GM19438 (cell line): ENCODE measurements around the gene SLCO4A1.

Source experiments
- ATAC-seq: cut with Tn5 transposase; IDR thresholded peaks from one replicate; pipeline ENCODE4 v1.9.1; 2021; ENCODE audit warnings: low read depth; ENCODE audit not compliant: unreplicated experiment

Gene SLCO4A1

DNA sequence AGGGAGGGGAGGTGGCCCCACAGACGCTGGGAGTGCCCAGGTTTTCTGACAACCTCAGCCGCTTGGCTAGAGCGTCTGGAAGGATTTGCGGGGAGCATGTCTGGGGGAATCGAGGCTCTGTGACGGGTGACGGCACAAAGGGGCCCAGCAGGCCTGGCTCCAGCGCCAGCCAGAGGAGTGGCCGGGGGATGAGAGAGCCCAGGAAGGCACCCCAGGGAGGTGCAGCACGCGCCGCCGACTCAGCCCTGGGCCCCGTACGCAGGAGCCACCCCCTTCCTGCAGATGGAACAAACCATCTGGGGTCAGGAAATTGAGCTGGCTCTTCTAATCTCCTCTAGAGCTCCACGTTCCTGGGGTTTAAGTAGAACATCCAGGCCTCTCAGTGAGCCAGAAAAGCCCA is 5.9 kb upstream of the SLCO4A1 start:
- ATAC-seq, result no peak

DNA sequence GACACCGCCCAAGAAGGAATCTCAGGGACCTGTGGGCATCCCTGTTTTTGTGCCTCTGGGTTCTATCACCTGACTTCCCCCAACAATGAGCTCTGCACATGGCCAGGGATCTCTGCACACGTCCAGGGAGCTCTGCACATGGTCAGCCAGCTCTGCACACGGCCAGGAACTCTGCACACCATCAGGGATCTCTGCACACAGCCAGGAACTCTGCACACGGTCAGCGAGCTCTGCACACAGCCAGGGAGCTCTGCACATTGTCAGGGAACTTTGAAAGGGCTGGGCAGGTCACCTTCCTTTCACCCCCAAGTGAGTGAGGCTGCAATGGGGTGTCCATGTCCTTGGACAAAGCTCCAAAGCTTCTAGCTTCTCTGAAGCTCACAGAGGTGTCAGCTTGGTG is 5.2 kb upstream of the SLCO4A1 start:
- no peak for ATAC-seq

DNA sequence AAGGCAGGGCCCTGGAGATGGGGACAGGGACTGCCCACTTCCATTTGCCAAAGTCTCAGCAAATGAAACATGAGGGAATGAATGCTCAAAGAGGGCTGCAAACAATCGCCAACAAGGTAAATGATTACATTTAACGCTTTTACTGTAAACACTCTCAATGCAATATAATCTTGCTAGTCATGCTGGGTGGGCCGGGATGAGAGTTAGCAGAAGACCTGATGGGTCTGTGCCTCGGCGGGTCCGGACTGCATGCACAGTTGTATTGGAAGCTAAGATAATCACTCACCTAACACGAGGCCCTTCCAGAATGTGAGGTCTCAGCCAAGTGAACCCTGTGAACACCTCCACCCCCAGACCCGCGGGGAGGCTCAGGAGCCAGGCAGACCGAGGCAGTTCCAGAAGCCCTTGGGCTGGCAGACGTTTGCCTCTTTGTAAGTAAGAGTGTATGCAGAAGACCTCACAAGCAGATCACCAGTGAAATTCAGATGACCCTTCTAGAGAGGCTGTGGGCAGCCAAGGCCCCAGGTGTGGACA is 4.7 kb upstream of the SLCO4A1 start:
- no peak for ATAC-seq

DNA sequence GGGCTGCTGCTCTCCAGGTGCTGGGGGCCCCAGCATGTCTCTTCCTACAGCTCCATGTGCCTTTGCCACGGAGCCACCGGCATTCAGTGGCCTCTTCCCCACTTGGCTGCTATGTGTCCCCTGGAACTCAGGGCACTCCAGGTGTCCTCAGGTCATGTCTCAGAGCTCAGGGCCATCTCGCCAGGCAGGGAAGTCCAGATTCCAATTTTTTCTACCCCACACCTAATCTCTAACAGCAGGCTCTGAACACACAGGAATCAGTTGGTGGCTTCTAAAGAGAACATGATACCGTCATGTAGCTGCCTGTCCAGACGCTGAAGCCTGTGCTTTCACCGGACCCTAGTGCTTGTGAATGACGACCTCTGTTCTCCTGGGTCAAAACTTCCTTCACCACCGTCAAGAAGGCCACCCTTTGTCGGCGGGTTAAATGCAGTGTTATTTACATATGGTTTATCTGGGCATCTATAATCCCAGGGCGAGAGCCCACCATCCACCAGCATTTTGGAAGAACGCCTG is 4.2 kb upstream of the SLCO4A1 start:
- no peak for ATAC-seq

DNA sequence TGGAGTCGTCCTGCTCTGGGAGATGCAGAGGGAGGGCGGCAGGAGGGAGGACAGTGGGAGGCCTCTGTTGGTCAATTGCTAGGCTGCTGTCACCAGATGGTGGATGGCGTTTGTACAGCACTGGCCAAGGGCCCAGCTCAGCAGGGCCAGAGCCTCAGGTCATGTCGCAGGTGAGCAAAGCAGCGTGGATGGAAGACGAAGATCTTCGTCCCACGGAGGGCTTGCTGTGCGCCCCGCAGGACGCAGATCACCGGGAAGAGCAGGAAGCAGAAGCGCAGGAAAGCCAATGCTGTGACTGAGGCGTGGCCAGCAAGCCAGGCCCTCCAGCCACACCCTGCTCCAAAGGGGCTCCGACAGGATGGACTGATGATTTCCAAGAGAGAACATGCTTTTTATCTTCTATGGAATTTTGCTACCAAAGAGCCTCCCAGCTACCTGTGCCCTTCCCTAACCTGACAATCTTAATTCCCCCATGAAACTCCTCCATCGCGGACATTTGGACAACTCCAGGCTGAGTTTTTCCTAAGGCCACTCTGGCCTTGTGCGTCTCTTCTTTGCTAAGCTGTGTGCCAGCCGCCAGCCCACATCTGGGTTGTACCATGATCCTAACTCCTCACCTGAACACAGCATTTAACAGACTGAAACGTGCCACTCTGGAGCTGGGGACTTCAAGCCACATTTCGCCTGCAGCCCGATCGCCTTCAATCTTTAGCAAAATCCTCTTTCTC is 3.5 kb upstream of the SLCO4A1 start:
- ATAC-seq, result no peak

DNA sequence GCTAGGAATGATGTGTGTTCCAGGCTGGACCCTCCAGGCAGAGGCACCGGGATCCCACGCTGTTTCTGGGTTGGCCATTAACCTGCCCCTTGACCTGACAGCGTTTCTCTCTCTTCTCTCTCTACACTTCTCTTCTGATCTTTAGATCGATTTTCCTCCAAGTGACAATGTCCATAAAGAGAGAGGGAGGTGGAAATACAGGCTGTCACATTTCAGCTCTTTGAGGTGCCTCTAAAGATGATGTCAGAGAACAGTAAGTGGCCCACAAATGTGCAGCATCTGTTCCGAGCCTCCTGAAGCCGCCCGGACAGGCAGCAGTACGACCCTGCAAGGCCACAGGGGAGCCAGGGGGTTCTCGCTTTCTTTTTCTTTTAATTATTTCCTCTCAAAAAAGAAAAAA is 2.5 kb upstream of the SLCO4A1 start:
- no peak for ATAC-seq

DNA sequence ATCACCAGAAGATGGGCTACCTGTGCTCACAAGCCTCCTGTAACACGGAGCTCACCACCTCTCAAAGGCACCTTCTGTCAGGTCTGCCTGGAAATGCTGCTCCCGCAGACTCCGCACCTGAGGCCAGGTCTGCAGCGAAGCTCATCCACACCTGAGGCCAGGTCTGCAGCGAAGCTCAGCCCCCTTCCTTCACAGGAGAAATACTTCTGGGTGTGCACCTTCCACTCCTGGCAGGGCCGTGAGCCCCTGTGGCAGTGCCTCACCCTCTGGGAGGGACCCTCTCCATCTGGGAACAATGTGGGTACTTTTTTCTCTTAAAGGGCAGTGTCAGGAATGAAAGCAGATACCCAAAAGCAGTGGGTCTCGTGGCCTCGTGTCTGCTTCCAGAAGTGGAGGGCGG is 1.4 kb upstream of the SLCO4A1 start:
- no peak for ATAC-seq

DNA sequence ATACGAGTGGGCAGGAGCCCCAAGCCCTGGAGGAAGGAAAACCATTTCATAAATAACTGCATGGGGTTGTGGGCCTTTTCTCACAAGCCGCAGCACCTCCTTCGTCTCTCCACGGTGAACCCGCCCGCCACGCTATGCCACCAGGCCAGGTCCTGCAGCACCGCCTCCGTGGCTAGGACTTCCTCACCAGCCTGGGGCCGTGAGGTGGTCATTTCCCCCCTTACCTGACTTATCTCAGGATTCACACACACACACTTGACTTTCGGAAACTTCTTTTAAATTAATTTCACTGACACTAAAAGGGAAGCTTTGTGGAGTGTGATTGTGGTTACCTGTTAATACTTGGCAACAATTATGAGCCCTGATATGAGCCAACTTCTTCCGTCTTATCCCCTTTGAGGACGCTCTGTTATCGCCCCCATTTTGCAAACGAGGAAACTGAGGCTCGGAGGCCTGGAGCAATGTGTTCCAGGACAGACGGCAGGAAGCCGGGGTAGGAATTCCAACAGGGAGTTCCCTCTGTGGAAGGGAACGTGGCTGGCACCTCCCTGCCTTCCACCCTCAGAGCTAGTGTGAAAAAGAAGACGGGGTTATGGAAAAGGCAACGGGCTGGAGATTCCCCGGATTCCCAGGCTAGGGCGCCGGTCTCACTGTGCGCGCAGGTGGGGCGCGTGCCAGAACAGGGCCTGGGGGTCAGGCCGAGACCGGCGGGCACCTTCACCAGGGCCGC is 817 bp upstream of the SLCO4A1 start:
- no peak for ATAC-seq

DNA sequence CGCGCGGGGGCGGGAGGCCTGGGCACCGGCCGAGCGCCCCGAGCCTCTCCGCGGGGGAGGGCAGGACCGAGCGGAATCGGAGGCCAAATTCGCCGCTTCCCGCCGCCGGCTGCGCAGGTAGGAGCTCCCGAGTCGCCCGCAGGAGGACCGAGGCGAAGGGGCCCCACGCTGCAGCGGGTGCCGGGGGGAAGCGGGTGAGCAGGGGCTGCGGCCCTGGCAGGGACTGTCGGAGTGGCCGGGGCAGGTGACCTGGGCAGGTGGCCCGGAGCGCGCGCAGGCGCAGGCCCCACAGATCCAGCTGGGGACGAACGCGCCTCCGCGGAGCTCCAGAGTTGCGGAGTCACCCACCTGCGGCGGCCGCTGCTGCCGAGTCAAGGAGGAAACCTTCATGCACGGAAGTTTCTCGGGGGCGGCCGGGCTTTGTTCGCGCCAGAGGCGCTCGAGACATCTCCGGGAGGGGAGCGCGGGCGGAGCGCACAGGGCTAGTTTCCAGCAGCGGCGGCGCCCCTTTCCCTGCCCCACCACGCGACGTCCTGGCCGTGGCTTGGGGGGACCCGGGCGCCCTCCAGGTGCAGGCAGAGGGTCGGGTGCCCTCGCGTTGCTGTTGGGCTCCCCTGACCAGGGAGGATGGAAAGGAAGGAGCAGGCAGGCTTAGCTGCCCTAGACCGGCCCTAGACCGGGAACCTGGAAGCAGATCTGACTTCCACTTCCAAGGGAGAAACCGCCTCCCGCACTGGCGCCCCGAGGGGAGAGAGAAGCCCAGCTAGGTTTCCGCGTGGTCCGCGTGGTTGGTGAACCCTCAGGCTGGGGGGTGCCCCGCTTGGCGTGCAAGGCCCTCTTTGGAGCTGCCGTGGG is 590 bp downstream of the SLCO4A1 start:
- ATAC-seq, result peak; percentile 29

DNA sequence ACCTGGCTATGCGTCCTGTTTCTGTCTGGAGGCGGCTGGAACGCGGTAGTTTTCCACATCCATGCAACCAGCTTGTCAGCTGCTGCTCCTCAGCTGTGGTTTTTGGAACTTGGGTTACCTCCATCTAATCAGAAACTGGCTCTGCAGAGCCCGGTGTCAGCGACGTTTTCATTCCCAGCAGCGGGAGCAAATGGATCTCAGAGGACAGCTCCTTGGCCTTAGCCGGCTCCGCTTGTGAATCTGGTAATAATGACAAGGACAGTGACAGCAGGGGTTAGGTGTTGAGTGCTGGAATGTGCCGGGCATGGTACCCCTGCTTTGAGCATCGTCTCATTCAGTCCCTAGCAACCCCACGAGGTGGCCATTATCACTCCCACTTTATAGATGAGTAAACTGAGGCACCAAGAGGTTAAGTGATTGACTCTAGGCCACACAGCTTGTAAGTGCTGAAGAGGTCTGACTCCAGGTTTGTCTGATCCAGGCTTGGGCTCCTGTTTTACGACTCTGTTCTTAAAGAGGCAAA is 1.3 kb downstream of the SLCO4A1 start:
- ATAC-seq, result no peak

DNA sequence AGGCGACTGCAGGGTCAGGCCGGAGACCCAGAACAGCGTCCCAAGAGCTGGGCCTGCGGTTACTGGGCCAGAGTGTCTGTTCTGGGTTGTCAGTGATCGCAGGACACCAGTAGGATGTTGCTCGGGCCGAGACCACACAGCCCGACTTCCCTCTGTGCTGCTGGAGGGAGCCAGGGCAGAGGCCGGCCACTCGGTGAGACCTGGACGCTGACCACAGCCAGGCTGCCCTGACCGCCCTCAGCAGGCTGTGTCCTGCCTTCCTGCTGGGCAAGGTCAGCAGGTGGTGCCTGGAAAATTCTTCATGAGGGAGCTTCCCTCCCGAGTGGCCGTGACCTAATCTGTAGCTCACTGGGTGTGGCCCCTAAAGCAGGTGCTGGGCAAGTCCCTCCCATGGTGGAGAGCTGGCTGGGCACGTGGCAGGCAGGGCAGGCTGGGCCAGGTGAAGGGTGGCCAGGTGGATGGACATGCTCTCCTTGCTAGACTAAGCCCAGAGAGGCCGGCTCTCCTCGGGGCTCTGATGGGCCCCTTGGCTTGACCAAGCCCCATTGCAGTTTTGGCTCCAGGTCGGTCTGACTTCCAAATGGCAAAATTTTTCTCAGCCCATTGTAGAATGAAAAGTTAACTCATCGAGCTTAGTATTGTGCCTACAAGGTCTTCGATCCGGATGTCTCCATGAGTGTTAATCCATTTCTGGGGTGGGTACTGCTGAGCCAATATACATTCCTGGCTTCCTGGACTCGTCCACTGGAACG is 1.9 kb downstream of the SLCO4A1 start:
- no peak for ATAC-seq

DNA sequence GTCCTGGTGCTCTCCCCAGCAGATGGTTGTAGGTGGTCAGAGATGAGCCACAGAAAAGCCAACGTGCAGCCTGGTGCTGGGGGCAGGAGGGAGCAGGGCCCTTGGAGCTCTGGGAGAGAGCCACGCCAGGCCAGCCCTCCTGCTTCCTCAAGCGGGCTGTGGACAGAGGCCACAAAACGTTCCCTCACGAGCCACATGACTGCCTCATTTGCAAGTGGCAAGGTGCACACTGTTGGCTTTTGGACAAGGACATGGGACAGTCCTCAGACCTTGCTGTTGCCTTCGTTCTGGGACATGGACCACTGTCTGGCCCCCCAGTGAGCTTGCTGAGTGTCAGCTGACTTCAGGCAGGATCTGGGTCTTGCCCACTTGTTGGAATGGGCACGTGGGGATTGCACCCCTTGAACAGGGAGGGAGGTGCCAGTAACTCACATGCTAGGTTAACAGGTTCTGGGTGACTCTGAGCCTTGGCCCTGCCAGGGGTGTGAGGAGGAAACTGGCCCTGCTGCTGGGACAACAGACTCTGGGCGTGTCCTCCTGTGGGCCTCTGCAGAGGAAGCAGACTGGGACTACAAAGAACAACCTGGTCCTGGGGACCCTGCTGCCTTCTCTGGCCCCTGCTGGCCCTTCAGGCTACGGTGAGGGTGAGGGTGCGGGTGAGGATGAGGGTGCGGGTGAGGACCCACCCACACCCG is 2.6 kb downstream of the SLCO4A1 start:
- no peak for ATAC-seq

DNA sequence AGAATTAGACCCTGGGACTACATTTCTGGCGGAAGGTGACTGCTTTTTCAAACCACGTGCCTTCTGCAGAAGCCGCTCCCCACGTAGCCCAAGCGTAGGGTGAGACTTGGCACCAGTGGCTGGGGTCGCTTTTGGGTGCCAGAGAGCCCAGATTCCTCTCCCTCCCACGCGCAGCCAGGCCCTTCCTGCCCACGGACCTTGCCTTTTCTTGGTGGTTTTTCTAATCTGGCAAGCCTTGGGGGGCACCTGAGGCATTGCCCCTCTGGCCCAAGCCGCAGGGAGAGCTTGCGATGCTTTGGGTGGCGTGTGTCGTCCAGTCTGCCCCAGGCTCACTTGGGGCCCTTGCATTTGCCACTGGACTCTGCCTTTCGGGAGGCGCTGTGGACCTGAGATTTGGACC is 3.3 kb downstream of the SLCO4A1 start:
- ATAC-seq, result no peak

DNA sequence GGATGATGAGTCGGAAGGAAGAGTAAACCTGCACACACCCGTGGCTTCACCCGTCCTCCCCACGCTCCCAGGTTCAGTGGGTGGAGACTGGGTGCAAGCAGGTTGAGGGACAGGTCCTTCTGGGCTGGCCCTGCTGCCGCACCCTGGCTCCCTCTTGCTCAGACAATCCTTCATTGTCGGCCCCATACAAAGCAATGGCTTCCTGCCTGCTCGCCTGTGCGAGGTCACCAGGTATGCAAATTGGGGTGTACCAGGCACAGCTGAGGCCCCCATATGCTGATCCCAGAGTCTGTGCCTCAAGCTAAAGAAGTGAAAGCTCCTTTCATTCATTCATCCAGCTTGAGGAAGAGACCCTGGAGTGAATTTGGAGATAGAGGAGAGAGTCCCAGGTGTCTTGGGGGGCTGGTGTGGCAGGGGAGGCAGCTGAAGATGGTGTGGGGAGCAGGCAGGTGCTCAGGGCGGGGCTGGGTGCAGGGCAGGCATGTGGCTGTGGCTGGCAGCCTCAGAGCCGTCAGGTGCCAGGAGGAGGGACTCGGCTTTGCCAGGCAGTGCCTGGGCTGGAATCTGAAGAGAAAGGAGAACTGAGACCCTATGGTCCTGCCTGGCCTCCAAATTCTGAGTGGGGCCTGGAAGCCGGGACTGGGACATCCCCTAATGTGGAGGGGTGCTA is 4.7 kb downstream of the SLCO4A1 start:
- ATAC-seq, result no peak

DNA sequence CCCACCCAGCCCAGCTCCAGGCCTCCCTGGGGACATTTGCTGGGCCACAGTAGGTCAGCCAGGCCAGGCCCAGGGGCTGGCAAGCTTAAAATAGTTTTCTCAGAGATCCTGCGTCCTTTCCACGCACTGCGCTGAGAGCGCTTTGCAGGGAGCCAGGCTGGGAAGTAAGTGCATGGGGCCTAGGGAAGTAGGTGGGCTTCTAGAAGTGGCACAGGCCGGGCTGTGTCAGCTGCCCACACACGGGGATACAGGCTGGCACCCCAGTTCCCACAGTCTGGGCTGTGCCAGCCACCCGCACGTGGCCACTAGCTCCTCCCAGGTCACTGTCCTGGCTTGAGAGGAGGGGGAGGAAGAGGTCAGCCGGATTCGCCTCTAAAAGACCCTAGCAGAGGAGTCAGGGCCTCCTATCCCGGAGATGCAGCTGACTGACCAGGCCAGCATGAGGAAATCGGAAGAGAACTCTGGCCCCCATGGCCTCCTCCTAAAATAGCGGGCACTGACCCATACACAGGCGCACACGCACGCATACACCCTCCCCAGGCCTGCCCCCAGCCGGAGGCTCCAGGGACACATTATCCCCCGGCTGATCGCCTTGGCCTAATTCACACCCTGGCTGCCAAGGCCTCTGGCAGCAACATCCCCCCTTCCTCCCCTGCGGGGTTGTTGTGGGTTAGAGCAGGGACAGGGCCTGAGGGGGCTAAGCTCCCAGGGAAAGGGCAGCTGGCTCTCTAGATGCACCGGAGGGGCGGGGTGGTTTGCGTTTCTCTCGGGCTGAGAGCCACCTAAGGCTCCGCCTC is 5.4 kb downstream of the SLCO4A1 start:
- no peak for ATAC-seq

DNA sequence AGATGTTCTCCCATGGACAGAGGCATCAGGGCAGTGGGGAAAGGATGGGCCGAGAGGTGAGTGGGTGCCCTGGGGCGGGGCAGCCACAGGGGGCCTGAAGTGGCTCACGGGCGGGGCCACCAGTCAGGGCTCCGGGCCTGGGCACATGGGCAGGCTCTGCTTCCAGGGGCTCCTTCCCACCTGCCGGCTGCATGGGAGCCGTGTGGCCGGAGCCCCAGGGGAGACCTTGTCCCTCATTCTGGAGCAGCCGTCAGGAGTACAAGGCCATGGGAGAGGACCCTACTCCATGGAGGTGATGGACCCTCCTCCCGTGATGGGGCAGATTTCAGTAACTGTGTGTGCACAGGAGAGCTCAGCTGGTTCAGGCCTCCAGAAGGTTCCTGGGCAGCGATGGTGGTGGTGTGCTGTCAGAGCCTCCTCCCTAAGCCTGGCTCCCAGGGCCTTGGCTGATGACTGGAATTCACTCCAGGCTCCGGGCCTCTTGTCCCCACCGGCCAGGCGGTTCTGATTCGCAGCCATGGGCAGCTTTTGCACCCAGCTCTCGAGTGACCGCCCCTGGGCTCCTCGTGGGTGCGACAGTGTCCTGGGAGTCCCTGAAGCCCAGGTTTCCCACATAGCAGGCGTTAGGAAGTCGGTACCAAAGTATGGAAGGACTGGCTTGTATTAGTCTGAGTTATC is 6.2 kb downstream of the SLCO4A1 start:
- ATAC-seq, result no peak

DNA sequence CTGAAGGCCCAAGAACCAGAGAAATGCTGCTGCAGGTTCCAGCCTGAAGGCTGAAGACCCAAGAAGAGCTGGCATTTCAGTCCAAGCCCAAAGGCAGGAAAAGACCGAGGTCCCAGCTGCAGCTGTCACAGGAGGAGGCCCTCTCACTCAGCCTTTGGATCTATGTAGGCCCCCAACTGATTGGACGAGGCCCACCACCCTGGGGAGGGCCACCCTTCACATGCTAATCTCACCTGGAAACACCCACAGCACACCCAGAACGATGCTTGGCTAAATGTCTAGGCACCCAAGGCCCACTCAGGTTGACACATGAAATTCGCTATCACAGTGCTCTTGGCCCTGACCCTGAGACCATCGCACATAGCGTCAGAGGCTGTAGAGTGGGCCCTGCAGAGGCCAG is 6.8 kb downstream of the SLCO4A1 start:
- ATAC-seq, result no peak
